IMR-90 (cell line): ENCODE results near the gene NFASC. TPM values are rescaled to one million over a fixed set of nuclear protein-coding genes. Genes with fewer than 3 reads are reported as not detected.

Experiments
- ATAC-seq: fragments of 200-7000 bp; cut with Tn5 transposase; 2 replicates; pipeline ENCODE4 v1.9.1; 2020; ENCODE audit warnings: low read depth, mild to moderate bottlenecking, moderate library complexity
- BruUV-seq: library from RNA; stranded (reverse); fragments of 400-500 nt; replicated peaks from 2 replicates; lab custom pipeline; 2021; lab: Mats Ljungman, UMichigan
- CTCF ChIA-PET: fragments of 300-600 bp; formaldehyde crosslinking; extraction: SDS; loops from one replicate; lab custom pipeline; 2021; ENCODE audit warnings: antibody characterized with exemption; lab: Yijun Ruan, JAX
- POLR2A ChIA-PET: fragments of 300-600 bp; sonication (Branson Sonifier 250); formaldehyde crosslinking; loops from one replicate; lab custom pipeline; 2022; ENCODE audit warnings: antibody characterized with exemption; ENCODE audit not compliant: unreplicated experiment; lab: Charles Lee
- DNase-seq: peaks from one replicate; pipeline ENCODE4 v3.0.0; 2013
- H2AFZ ChIP-seq: replicated peaks from 2 replicates; pipeline ENCODE3; 2013; ENCODE audit warnings: low read length, mild to moderate bottlenecking; ENCODE audit not compliant: poor library complexity
- H2AK5ac ChIP-seq: 2 replicates; pipeline ENCODE4 v1.6.1; 2013; ENCODE audit warnings: low read depth, low read length, inconsistent platforms
- H2AK9ac ChIP-seq: replicated peaks from 2 replicates; pipeline ENCODE3; 2013; ENCODE audit warnings: mild to moderate bottlenecking, low read depth, low read length, moderate library complexity; ENCODE audit not compliant: poor library complexity
- H2BK120ac ChIP-seq: 2 replicates; pipeline ENCODE4 v1.6.1; 2013; ENCODE audit warnings: low read depth, low read length, inconsistent platforms
- H2BK15ac ChIP-seq: 3 replicates; pipeline ENCODE4 v1.6.1; 2013; ENCODE audit warnings: low read depth, low read length, inconsistent platforms
- H2BK20ac ChIP-seq: 2 replicates; pipeline ENCODE4 v1.6.1; 2013; ENCODE audit warnings: low read depth, mild to moderate bottlenecking, inconsistent platforms, low read length, moderate library complexity
- H2BK5ac ChIP-seq: 2 replicates; pipeline ENCODE4 v1.6.1; 2013; ENCODE audit warnings: mild to moderate bottlenecking, low read depth, low read length, inconsistent platforms; ENCODE audit not compliant: poor library complexity, severe bottlenecking
- H3K14ac ChIP-seq: replicated peaks from 2 replicates; pipeline ENCODE4 v1.6.1; 2013; ENCODE audit warnings: low read depth, low read length, inconsistent platforms
- H3K18ac ChIP-seq: 2 replicates; pipeline ENCODE4 v1.6.1; 2013; ENCODE audit warnings: low read depth, low read length, control low read depth
- H3K23ac ChIP-seq: 2 replicates; pipeline ENCODE4 v1.6.1; 2013; ENCODE audit warnings: low read depth, low read length, inconsistent platforms
- H3K27ac ChIP-seq: 2 replicates; pipeline ENCODE4 v1.5.1; 2013; ENCODE audit warnings: mild to moderate bottlenecking, control low read depth, low read length; ENCODE audit not compliant: insufficient read depth
- H3K27me3 ChIP-seq: 2 replicates; pipeline ENCODE4 v1.6.1; 2013; ENCODE audit warnings: low read length; ENCODE audit not compliant: control insufficient read depth, insufficient read depth
- H3K36me3 ChIP-seq: 2 replicates; pipeline ENCODE4 v1.6.1; 2013; ENCODE audit warnings: low read length, mixed read lengths; ENCODE audit not compliant: control insufficient read depth, insufficient read depth
- H3K4ac ChIP-seq: 2 replicates; pipeline ENCODE4 v1.6.1; 2013; ENCODE audit warnings: low read depth, low read length, inconsistent platforms
- H3K4me1 ChIP-seq: 2 replicates; pipeline ENCODE4 v1.6.1; 2013; ENCODE audit warnings: low read length, mixed read lengths; ENCODE audit not compliant: control insufficient read depth, insufficient read depth
- H3K4me2 ChIP-seq: 2 replicates; pipeline ENCODE4 v1.6.1; 2013; ENCODE audit warnings: low read depth, mild to moderate bottlenecking, control low read depth, low read length, moderate library complexity
- H3K4me3 ChIP-seq: 2 replicates; pipeline ENCODE4 v1.5.1; 2013; ENCODE audit warnings: low read depth, mild to moderate bottlenecking, control low read depth, low read length, moderate library complexity; ENCODE audit not compliant: insufficient read depth
- H3K56ac ChIP-seq: 2 replicates; pipeline ENCODE4 v1.6.1; 2013; ENCODE audit warnings: low read length, inconsistent platforms; ENCODE audit not compliant: insufficient read depth; ENCODE audit errors: extremely low read depth
- H3K79me1 ChIP-seq, 2 experiments: 2 replicates each; pipeline ENCODE4 v1.6.1; 2013; ENCODE audit warnings: low read length in 2 of 2, inconsistent platforms in 1 of 2, low read depth in 1 of 2
- H3K9ac ChIP-seq: 2 replicates; pipeline ENCODE4 v1.6.1; 2013; ENCODE audit warnings: low read depth, low read length, control low read depth
- H3K9me1 ChIP-seq: 2 replicates; pipeline ENCODE4 v1.6.1; 2013; ENCODE audit warnings: low read length, inconsistent platforms; ENCODE audit not compliant: insufficient read depth
- H3K9me3 ChIP-seq: 2 replicates; pipeline ENCODE4 v1.6.1; 2013; ENCODE audit warnings: low read length; ENCODE audit not compliant: control insufficient read depth, insufficient read depth
- H4K20me1 ChIP-seq: 2 replicates; pipeline ENCODE4 v1.6.1; 2013; ENCODE audit warnings: low read length, inconsistent platforms; ENCODE audit not compliant: insufficient read depth
- H4K5ac ChIP-seq: 2 replicates; pipeline ENCODE4 v1.6.1; 2013; ENCODE audit warnings: mild to moderate bottlenecking, low read depth, low read length, control low read depth
- H4K8ac ChIP-seq, 2 experiments: 2 replicates each; pipeline ENCODE4 v1.6.1; 2013; ENCODE audit warnings: low read depth in 2 of 2, low read length in 2 of 2, control low read depth in 1 of 2, inconsistent platforms in 1 of 2
- H4K91ac ChIP-seq: 2 replicates; pipeline ENCODE4 v1.6.1; 2013; ENCODE audit warnings: low read depth, low read length, inconsistent platforms; ENCODE audit not compliant: insufficient read depth
- RAD21 ChIP-seq: IDR thresholded peaks from 2 replicates; pipeline ENCODE4 v1.6.1; 2012; ENCODE audit warnings: low read length, improper control_type of control experiment
- WGBS, 2 experiments: methylation state at CpG; one replicate each; pipeline versions ENCODE4 v1.1.5 to v1.1.7; 2013; ENCODE audit warnings: missing lambda C conversion rate in 2 of 2; ENCODE audit not compliant: insufficient read length in 1 of 2; ENCODE audit errors: extremely low coverage in 2 of 2; 5-methylcytosine and 5-hydroxymethylcytosine counted together
- dilution Hi-C: fragments of 300-500 bp; cut with HindIII; formaldehyde crosslinking; loops from one replicate; pipeline ENCODE4 v1.14.3; 2018; ENCODE audit warnings: low sequenced_read_pairs; ENCODE audit not compliant: unreplicated experiment
- in situ Hi-C: fragments of 300-500 bp; cut with MboI; formaldehyde crosslinking; loops from 3 replicates; pipeline ENCODE4 v1.14.3; 2019; ENCODE audit warnings: low sequenced_read_pairs, inconsistent platforms, mixed read lengths
- intact Hi-C: fragments of 100-400 bp; cut with micrococcal nuclease; formaldehyde crosslinking; loops from 2 replicates; pipeline ENCODE4 v1.10.0; 2022
- polyA plus RNA-seq, 3 experiments: library from polyadenylated mRNA; depleted of rRNA; stranded (reverse); fragments of >200 nt; gene quantifications; 2 replicates each; pipeline ENCODE4 v1.2.3, GENCODE V29; 2012; ENCODE audit warnings: low replicate concordance in 1 of 3
- total RNA-seq: library from RNA; depleted of rRNA; stranded (reverse); fragments of >200 nt; gene quantifications from 2 replicates; pipeline ENCODE4 v1.2.3, GENCODE V29; 2012

Gene NFASC
- total and polyA plus RNA-seq, 2 of the 4 experiments (the other 2 are of a cell fraction): 0.18 to 0.79 TPM

GRCh38 chr1:204983881-204984280 is 113.2 kb downstream of the NFASC start:
- H3K27ac ChIP-seq: no peak overlapping the region
- H3K9me3 ChIP-seq: no peaks in the 10 kb centered on the region
- no peaks in the 10 kb centered on the region for H3K9me1 ChIP-seq
- no peak overlapping the region for H2BK120ac ChIP-seq
- no peak overlapping the region for H4K91ac ChIP-seq
- dilution Hi-C loops (no loop called here), intact Hi-C loops (no loop called here), in situ Hi-C loops (loop anchor here (10.0 kb wide), 1 partner anchor 351 kb away; no protein-coding TSS in a partner anchor)
- BruUV-seq: no TSS peak
- ChIA-PET CTCF (no interaction called here), POLR2A (no interaction called here)
- no peak overlapping the region for H3K4me2 ChIP-seq
- no peak overlapping the region for H2AFZ ChIP-seq
- no peak overlapping the region for H3K56ac ChIP-seq
- no peak overlapping the region for H2BK5ac ChIP-seq
- DNase-seq: no peak
- no peak overlapping the region for H3K23ac ChIP-seq
- H4K20me1 ChIP-seq: no peaks in the 10 kb centered on the region
- H3K4me3 ChIP-seq: no peak overlapping the region
- H3K14ac ChIP-seq: no peak overlapping the region
- no peaks in the 10 kb centered on the region for H3K36me3 ChIP-seq
- 87% methylated on average over 5 of the region's 10 CpGs; no CpG with 5 or more reads in 1 of the 2 experiments for WGBS, 2 experiments
- no peak overlapping the region for H3K4ac ChIP-seq
- no peaks in the 10 kb centered on the region for H3K79me1 ChIP-seq
- no peak overlapping the region for H2BK15ac ChIP-seq
- peaks cover 42% of the 10 kb centered on the region for H3K27me3 ChIP-seq
- no peak overlapping the region for H4K8ac ChIP-seq
- no peak overlapping the region for H2BK20ac ChIP-seq
- no peak overlapping the region for H2AK5ac ChIP-seq
- TF ChIP-seq RAD21: no peak
- ATAC-seq: no peak
- H3K18ac ChIP-seq: no peak overlapping the region
- no peak overlapping the region for H3K9ac ChIP-seq
- H4K5ac ChIP-seq: no peak overlapping the region
- H2AK9ac ChIP-seq: no peak overlapping the region
- no peaks in the 10 kb centered on the region for H3K4me1 ChIP-seq
